Testis (tissue), 3 donors: Measurements from ENCODE around the gene ASIC2. TPM values are rescaled to one million over a fixed set of nuclear protein-coding genes. Genes with fewer than 3 reads are reported as not detected.

Source experiments
- DNase-seq: peaks from one replicate; pipeline ENCODE4 v3.0.0-alpha.2; 2019
- H3K27ac ChIP-seq, 2 donors: fragments of 200-600 bp; sonication (generic); one replicate each; pipeline ENCODE4 v1.5.1; 2019
- H3K27me3 ChIP-seq: fragments of 200-600 bp; sonication (generic); one replicate; pipeline ENCODE4 v1.5.1; 2019
- H3K36me3 ChIP-seq: fragments of 200-600 bp; sonication (generic); one replicate; pipeline ENCODE4 v1.5.1; 2017; ENCODE audit warnings: low read depth; ENCODE audit errors: missing control alignments
- H3K4me1 ChIP-seq: fragments of 200-600 bp; sonication (generic); one replicate; pipeline ENCODE4 v1.5.1; 2019
- H3K4me3 ChIP-seq, 2 donors: fragments of 200-600 bp; sonication (generic); one replicate each; pipeline ENCODE4 v1.5.1; 2017 to 2019
- H3K9me3 ChIP-seq: fragments of 200-600 bp; sonication (generic); one replicate; pipeline ENCODE4 v1.5.1; 2017
- POLR2A ChIP-seq: fragments of 450-650 bp; IDR thresholded peaks from one replicate; pipeline ENCODE4 v1.6.1; 2017; ENCODE audit warnings: antibody characterized with exemption, mild to moderate bottlenecking, moderate library complexity
- WGBS, 2 donors: methylation state at CpG; one replicate each; pipeline ENCODE4 v1.1.5; 2018; 5-methylcytosine and 5-hydroxymethylcytosine counted together
- intact Hi-C: fragments of 100-400 bp; cut with DNase I; formaldehyde crosslinking; loops from one replicate; pipeline ENCODE4 v1.15.1; 2023; ENCODE audit warnings: low total_unique reads
- polyA plus RNA-seq: library from polyadenylated mRNA; stranded (reverse); fragments of 350-450 nt; fragmentation: Illumina TruSeq; extraction: RNeasy Lipid Tissue Mini Kit (QIAGEN cat#74804); gene quantifications from one replicate; pipeline ENCODE4 v1.2.3, GENCODE V29; 2014; ENCODE audit warnings: low read depth, low replicate concordance; ENCODE audit not compliant: insufficient read depth
- total RNA-seq, 2 donors: library from RNA; depleted of rRNA; stranded (reverse); fragments of >200 nt; gene quantifications; one replicate each; pipeline ENCODE4 v1.2.3, GENCODE V29; 2016
- TF ChIP-seq, protein P1 (sequence below), 3 experiments: fragments of 450-650 bp in 2 of 3; fragments of 200-600 bp in 1 of 3; sonication (generic) in 1 of 3; IDR thresholded peaks; one replicate each; pipeline ENCODE4 v1.5.1; 2016 to 2019; ENCODE audit warnings: antibody characterized with exemption in 3 of 3, mild to moderate bottlenecking in 2 of 3, moderate library complexity in 1 of 3

ASIC2 gene
- total and polyA plus RNA-seq, 3 donors from 2014 or later = 0.73 to 1.0 (median 0.81) TPM

DNA sequence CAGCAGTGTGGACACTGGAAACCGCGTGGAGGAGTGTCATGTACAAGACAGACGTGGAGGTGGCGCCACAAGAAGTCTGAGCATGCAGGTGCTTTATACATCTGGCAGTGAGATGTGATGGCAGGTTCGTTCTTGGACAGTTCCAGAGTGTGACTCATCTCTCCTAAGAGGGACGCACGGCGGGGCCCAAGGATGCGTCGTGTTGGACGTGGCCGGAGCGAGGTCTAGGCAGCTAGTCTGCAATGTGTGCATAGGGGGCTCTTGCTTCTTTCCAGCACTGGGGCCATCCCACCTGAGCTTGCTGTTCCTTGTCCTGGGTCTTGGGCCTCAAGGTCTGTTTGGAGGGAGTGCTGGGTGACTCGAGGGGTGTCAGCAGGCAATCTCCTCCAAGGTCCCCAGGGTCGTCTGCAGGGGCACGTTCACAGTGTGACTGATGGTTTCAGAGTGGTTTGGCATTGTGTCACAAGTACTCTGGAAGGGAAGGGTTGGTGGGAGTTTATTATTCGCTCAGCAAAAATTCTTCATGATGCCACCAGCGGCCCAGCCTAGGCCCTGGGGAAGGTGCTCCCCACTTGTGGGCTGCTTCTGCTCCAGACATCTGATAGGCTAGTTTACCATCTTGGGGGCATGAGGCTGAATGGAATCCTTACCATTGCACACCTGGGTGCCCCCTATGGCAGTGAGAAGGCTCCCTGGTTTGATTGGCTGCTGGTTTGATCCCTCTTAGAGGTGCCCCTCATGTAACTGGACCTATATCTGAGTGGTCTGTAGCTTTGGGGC lies 279.3 kb downstream of the ASIC2 start:
- no peaks in the 10 kb centered on the region for H3K4me1 ChIP-seq
- DNase-seq = no peak
- no peak overlapping the region for H3K27ac ChIP-seq
- H3K4me3 ChIP-seq = no peak overlapping the region
- WGBS, 2 donors = 93 to 99% methylated on average over 13 to 17 of the region's 18 CpGs
- H3K27me3 ChIP-seq = no peaks in the 10 kb centered on the region
- TF ChIP-seq POLR2A = no peak
- TF ChIP-seq, protein P1, sequence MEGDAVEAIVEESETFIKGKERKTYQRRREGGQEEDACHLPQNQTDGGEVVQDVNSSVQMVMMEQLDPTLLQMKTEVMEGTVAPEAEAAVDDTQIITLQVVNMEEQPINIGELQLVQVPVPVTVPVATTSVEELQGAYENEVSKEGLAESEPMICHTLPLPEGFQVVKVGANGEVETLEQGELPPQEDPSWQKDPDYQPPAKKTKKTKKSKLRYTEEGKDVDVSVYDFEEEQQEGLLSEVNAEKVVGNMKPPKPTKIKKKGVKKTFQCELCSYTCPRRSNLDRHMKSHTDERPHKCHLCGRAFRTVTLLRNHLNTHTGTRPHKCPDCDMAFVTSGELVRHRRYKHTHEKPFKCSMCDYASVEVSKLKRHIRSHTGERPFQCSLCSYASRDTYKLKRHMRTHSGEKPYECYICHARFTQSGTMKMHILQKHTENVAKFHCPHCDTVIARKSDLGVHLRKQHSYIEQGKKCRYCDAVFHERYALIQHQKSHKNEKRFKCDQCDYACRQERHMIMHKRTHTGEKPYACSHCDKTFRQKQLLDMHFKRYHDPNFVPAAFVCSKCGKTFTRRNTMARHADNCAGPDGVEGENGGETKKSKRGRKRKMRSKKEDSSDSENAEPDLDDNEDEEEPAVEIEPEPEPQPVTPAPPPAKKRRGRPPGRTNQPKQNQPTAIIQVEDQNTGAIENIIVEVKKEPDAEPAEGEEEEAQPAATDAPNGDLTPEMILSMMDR (IDR thresholded peaks at IDR 0.05) = no peak
- no peaks in the 10 kb centered on the region for H3K9me3 ChIP-seq
- intact Hi-C loops = no loop called here
- no peaks in the 10 kb centered on the region for H3K36me3 ChIP-seq

DNA sequence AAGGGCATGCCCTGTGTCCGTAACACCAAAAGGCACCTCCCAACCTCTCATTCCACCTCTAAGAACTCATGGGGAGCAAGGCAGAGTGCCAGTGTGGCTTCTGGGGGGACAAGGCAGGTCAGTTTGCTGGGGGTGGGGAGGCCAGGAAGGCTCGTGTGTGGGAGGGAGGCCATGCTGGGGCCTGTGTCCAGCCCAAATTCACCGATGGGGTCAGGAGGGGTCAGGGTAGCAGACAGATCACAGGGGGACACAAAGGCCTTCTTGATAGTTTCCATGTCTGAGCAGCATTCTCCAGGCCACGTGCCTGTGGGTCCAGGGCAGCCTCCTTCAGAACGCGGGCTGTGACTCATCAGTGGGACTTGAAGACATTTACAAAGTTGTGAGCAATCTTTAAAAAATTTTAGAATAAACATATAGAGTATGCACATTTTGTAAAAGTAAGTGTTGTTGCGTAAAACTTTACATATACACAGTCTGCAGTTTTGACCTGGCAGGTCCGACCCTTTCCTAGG lies 280.5 kb downstream of the ASIC2 start:
- 74 to 83% methylated on average over 8 of the region's 8 CpGs for WGBS, 2 donors
- Histone ChIP-seq H3K9me3 (no peaks in the 10 kb centered on the region), H3K27me3 (no peaks in the 10 kb centered on the region), H3K4me1 (no peaks in the 10 kb centered on the region), H3K4me3 (no peak overlapping the region), H3K36me3 (no peaks in the 10 kb centered on the region), H3K27ac (no peak overlapping the region)
- intact Hi-C loops = no loop called here
- DNase-seq = no peak
- TF ChIP-seq, protein P1 (IDR thresholded peaks at IDR 0.05) = no peak
- no peak for TF ChIP-seq POLR2A

DNA sequence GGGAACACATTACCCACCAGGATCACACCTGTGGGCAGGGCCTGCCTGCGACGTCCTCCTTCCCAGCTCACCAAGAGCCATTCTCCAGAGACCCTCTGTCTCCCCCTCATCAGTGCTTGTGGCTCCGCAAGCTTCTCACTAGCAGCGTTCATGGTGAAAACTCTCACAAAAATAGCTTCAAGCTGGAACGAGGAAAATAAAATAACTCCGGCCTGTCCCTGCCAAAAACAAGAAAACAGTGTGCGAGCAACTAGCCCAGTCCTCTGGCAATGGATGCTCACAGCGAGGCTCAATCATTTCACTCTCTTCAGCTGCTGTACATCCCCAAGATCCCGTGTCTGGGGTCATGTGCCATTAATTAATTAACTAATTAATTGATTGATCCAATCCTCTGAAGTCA lies 283.5 kb downstream of the ASIC2 start:
- H3K27ac ChIP-seq = no peak overlapping the region
- intact Hi-C loops = no loop called here
- no peak for DNase-seq
- H3K9me3 ChIP-seq = no peaks in the 10 kb centered on the region
- H3K4me3 ChIP-seq = no peak overlapping the region
- no peaks in the 10 kb centered on the region for H3K27me3 ChIP-seq
- TF ChIP-seq POLR2A = no peak
- 71 to 80% methylated on average over 7 to 9 of the region's 9 CpGs for WGBS, 2 donors
- no peaks in the 10 kb centered on the region for H3K4me1 ChIP-seq
- H3K36me3 ChIP-seq = no peaks in the 10 kb centered on the region

DNA sequence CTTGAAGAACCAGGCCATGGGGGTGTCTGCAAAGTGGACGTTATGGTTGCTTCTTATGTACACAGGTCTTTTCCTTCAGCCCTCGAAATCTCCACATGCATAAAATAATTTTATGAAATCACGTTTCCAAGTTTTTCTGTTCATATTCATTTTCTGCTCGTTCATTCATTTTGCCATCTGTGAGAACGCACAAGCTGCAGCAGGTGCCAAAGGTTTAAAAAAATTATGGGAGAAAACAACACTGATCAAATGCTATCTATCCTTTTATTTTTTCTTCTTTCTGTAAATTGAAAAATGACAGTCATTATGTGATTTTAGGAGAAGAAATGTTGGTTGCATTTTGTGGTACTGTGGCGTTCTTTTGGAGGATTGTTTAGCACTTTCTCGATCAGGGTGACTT lies 285.9 kb downstream of the ASIC2 start:
- H3K9me3 ChIP-seq = no peaks in the 10 kb centered on the region
- H3K27ac ChIP-seq = no peak overlapping the region
- DNase-seq = no peak
- intact Hi-C loops = no loop called here
- H3K36me3 ChIP-seq = no peaks in the 10 kb centered on the region
- TF ChIP-seq POLR2A = no peak
- TF ChIP-seq, protein P1 (IDR thresholded peaks at IDR 0.05) = no peak
- no peak overlapping the region for H3K4me3 ChIP-seq
- H3K27me3 ChIP-seq = no peaks in the 10 kb centered on the region
- H3K4me1 ChIP-seq = no peaks in the 10 kb centered on the region
- WGBS, 2 donors = 82 to 89% methylated on average over 7 of the region's 7 CpGs

DNA sequence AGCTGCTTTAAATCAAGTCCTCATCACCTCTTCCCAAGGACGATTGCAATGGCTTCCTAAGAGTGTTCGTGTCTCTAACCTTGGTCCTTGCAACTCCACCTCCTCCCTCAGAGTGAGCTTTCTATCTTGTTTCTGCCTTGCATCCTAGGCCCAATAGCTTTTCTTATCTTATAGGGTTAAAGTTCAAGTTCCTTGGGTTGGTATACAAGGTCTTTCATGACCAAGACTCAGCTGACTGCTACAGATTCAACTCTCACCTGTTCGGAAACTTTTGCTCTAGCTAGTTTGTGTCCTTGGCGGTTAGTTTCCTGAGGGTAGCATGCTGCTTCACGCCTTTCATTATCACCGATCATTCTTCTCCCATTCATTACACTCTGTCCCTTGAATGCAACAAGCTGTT lies 290.8 kb downstream of the ASIC2 start:
- no peak for DNase-seq
- WGBS, 2 donors = 79 to 80% methylated on average over 6 of the region's 6 CpGs
- H3K36me3 ChIP-seq = no peaks in the 10 kb centered on the region
- TF ChIP-seq, protein P1 (IDR thresholded peaks at IDR 0.05) = no peak
- intact Hi-C loops = no loop called here
- H3K4me1 ChIP-seq = no peaks in the 10 kb centered on the region
- no peaks in the 10 kb centered on the region for H3K9me3 ChIP-seq
- H3K4me3 ChIP-seq = no peak overlapping the region
- H3K27ac ChIP-seq = no peak overlapping the region
- H3K27me3 ChIP-seq = no peaks in the 10 kb centered on the region
